ENCODE data around the gene RAB27B. TPM values are rescaled to one million over a fixed set of nuclear protein-coding genes. Genes with fewer than 3 reads are reported as not detected.

RAB27B gene
- total and polyA plus RNA-seq, 2 donors (not counting 1 experiment from before 2014, with no cell fraction given): 0.01 to 0.07 TPM

- Mint-ChIP-seq H3K9me3 (ENCODE audit: insufficient read depth) (no peaks in the 10 kb centered on the region), H3K4me3 (no peak overlapping the region), H3K4me1 (peaks cover 5% of the 10 kb centered on the region), H3K27ac (no peak overlapping the region), H3K27me3 (no peaks in the 10 kb centered on the region)
- Histone ChIP-seq H3K27me3 (replicated peaks in 1 of 4; ENCODE audit: control extremely low read depth in 1 of 4, control insufficient read depth in 3 of 4, insufficient read depth in 4 of 4, low read length in 3 of 4) (no peaks in the 10 kb centered on the region), H3K9ac (ENCODE audit: low read length) (no peak overlapping the region), H3K4me1 (ENCODE audit: control insufficient read depth in 2 of 2, insufficient read depth in 2 of 2, low read length in 2 of 2) (no peaks in the 10 kb centered on the region), H3K9me3 (ENCODE audit: control extremely low read depth in 1 of 3, control insufficient read depth in 2 of 3, insufficient read depth in 1 of 3, low read length in 2 of 3) (no peaks in the 10 kb centered on the region), H4K20me1 (ENCODE audit: control insufficient read depth, insufficient read depth, low read length, poor library complexity, severe bottlenecking) (no peaks in the 10 kb centered on the region), H3K36me3 (replicated peaks in 1 of 2; ENCODE audit: control extremely low read depth in 1 of 2, control insufficient read depth in 1 of 2, extremely low read depth in 1 of 2, insufficient read depth in 2 of 2, low read length in 1 of 2) (no peaks in the 10 kb centered on the region), H3K79me2 (ENCODE audit: control insufficient read depth, insufficient read depth, low read length) (no peaks in the 10 kb centered on the region), H3K4me3 (ENCODE audit: control extremely low read depth in 1 of 5, extremely low read depth in 1 of 5, insufficient read depth in 1 of 5, low read depth in 2 of 5, low read length in 4 of 5) (no peak overlapping the region), H3K27ac (ENCODE audit: low read length in 2 of 2) (no peak overlapping the region), H3K4me2 (replicated peaks; ENCODE audit: low read depth, low read length, poor library complexity, severe bottlenecking) (no peak overlapping the region), H2AFZ (ENCODE audit: insufficient read depth, low read depth, low read length, poor library complexity, severe bottlenecking) (no peak overlapping the region)
- POLR2A ChIA-PET: no interaction called here
- WGBS (ENCODE audit: insufficient coverage): no CpG with 5 or more reads among the region's 1 CpG
- CTCF ChIA-PET: no interaction called here
- ATAC-seq (ENCODE audit: low read depth) (no peak), DNase-seq (no peak)
- no peak for TF ChIP-seq CTCF (IDR thresholded peaks at IDR 0.05)
- TF ChIP-seq EZH2 (IDR thresholded peaks at IDR 0.05; ENCODE audit: borderline replicate concordance, insufficient read depth, low read depth, low read length, poor library complexity, severe bottlenecking): no peak
- intact Hi-C loops (cut with micrococcal nuclease): no loop called here
Measured at GRCh38 chr18:54801374-54801773, 26.9 kb upstream of the RAB27B start.

- ChIA-PET POLR2A (no interaction called here), CTCF (no interaction called here)
- no peaks in the 10 kb centered on the region for H3K9me3 Mint-ChIP-seq (ENCODE audit: insufficient read depth)
- no peak for TF ChIP-seq EZH2 (IDR thresholded peaks at IDR 0.05; ENCODE audit: borderline replicate concordance, insufficient read depth, low read depth, low read length, poor library complexity, severe bottlenecking)
- TF ChIP-seq CTCF (IDR thresholded peaks at IDR 0.05): no peak
- WGBS (ENCODE audit: insufficient coverage): no CpG with 5 or more reads among the region's 2 CpGs
- ATAC-seq (ENCODE audit: low read depth) (no peak), DNase-seq (no peak)
- intact Hi-C loops (cut with micrococcal nuclease): no loop called here
- Histone ChIP-seq H3K4me1 (ENCODE audit: control insufficient read depth in 2 of 2, insufficient read depth in 2 of 2, low read length in 2 of 2) (no peaks in the 10 kb centered on the region), H3K79me2 (ENCODE audit: control insufficient read depth, insufficient read depth, low read length) (no peaks in the 10 kb centered on the region), H3K27ac (ENCODE audit: low read length in 2 of 2) (no peak overlapping the region), H4K20me1 (ENCODE audit: control insufficient read depth, insufficient read depth, low read length, poor library complexity, severe bottlenecking) (no peaks in the 10 kb centered on the region), H2AFZ (ENCODE audit: insufficient read depth, low read depth, low read length, poor library complexity, severe bottlenecking) (no peak overlapping the region), H3K36me3 (replicated peaks in 1 of 2; ENCODE audit: control extremely low read depth in 1 of 2, control insufficient read depth in 1 of 2, extremely low read depth in 1 of 2, insufficient read depth in 2 of 2, low read length in 1 of 2) (no peaks in the 10 kb centered on the region), H3K9ac (ENCODE audit: low read length) (no peak overlapping the region), H3K4me2 (replicated peaks; ENCODE audit: low read depth, low read length, poor library complexity, severe bottlenecking) (no peak overlapping the region), H3K4me3 (ENCODE audit: control extremely low read depth in 1 of 5, extremely low read depth in 1 of 5, insufficient read depth in 1 of 5, low read depth in 2 of 5, low read length in 4 of 5) (no peak overlapping the region), H3K27me3 (replicated peaks in 1 of 4; ENCODE audit: control extremely low read depth in 1 of 4, control insufficient read depth in 3 of 4, insufficient read depth in 4 of 4, low read length in 3 of 4) (no peaks in the 10 kb centered on the region), H3K9me3 (ENCODE audit: control extremely low read depth in 1 of 3, control insufficient read depth in 2 of 3, insufficient read depth in 1 of 3, low read length in 2 of 3) (no peaks in the 10 kb centered on the region)
- H3K4me1 Mint-ChIP-seq: peaks cover 5% of the 10 kb centered on the region
- no peak overlapping the region for H3K27ac Mint-ChIP-seq
- no peak overlapping the region for H3K4me3 Mint-ChIP-seq
- H3K27me3 Mint-ChIP-seq: no peaks in the 10 kb centered on the region
Measured at GRCh38 chr18:54802178-54802577, 26.1 kb upstream of the RAB27B start.
